ENCODE results near the gene VIL1. TPM values are rescaled to one million over a fixed set of nuclear protein-coding genes. Genes with fewer than 3 reads are reported as not detected.
A peak's percentile ranks its signal among the peaks of the same experiment; 100 is the strongest.

The VIL1 gene
- total RNA-seq, 1 experiment from 2014 or later = 4.2 TPM

- no peak within 1 kb of the TSS for H4K8ac ChIP-seq (replicated peaks; ENCODE audit: insufficient read length, low read depth, low read length)
- TF ChIP-seq, protein P1, sequence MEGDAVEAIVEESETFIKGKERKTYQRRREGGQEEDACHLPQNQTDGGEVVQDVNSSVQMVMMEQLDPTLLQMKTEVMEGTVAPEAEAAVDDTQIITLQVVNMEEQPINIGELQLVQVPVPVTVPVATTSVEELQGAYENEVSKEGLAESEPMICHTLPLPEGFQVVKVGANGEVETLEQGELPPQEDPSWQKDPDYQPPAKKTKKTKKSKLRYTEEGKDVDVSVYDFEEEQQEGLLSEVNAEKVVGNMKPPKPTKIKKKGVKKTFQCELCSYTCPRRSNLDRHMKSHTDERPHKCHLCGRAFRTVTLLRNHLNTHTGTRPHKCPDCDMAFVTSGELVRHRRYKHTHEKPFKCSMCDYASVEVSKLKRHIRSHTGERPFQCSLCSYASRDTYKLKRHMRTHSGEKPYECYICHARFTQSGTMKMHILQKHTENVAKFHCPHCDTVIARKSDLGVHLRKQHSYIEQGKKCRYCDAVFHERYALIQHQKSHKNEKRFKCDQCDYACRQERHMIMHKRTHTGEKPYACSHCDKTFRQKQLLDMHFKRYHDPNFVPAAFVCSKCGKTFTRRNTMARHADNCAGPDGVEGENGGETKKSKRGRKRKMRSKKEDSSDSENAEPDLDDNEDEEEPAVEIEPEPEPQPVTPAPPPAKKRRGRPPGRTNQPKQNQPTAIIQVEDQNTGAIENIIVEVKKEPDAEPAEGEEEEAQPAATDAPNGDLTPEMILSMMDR (conservative IDR thresholded peaks at IDR 0.05) = no peak
- H3K4me1 ChIP-seq (ENCODE audit: insufficient read depth, low read length) = no peaks in the 10 kb centered on the region
- peak within 1 kb of the TSS in 1 of 3 experiments; percentile 8; a peak in 1 of 7 replicates for H3K27ac Mint-ChIP-seq
- no peaks in the 10 kb centered on the region for H3K23me2 ChIP-seq (ENCODE audit: insufficient read length, low read depth, low read length, poor library complexity, severe bottlenecking)
- no peaks in the 10 kb centered on the region for H3K79me2 ChIP-seq (ENCODE audit: insufficient read depth, low read length)
- no peak within 1 kb of the TSS for H2BK20ac ChIP-seq (ENCODE audit: low read depth, low read length, poor library complexity, severe bottlenecking)
- H4K5ac ChIP-seq (ENCODE audit: insufficient read length, low read depth, low read length) = no peak within 1 kb of the TSS
- H4K91ac ChIP-seq (ENCODE audit: insufficient read length, low read depth, low read length) = no peak within 1 kb of the TSS
- no peak within 1 kb of the TSS for H3K4me2 ChIP-seq (ENCODE audit: insufficient read depth, insufficient read length, low read length)
- H2BK120ac ChIP-seq (ENCODE audit: low read depth, low read length, poor library complexity, severe bottlenecking) = no peak within 1 kb of the TSS
- H3K56ac ChIP-seq (ENCODE audit: insufficient read length, low read depth, low read length) = no peak within 1 kb of the TSS
- WGBS (ENCODE audit: extremely low coverage, insufficient read length, low lambda C conversion rate) = no CpG with 5 or more reads among the region's 13 CpGs
- no peak within 1 kb of the TSS for H3K9ac ChIP-seq (ENCODE audit: extremely low read depth, insufficient read length, low read length)
- no peak within 1 kb of the TSS for H2BK5ac ChIP-seq (ENCODE audit: insufficient read length, low read length)
- no peak within 1 kb of the TSS for H3K27ac ChIP-seq (ENCODE audit: insufficient read length, low read depth, low read length)
- H3K27me3 Mint-ChIP-seq (ENCODE audit: low read depth) = peaks cover 43% of the 10 kb centered on the region
- no peak for DNase-seq
- H2BK15ac ChIP-seq (ENCODE audit: low read depth, low read length) = no peak within 1 kb of the TSS
- no peak within 1 kb of the TSS for H2AK5ac ChIP-seq (ENCODE audit: insufficient read length, low read length)
- no peak within 1 kb of the TSS for H3K14ac ChIP-seq (ENCODE audit: insufficient read depth, low read length)
- H3K9me3 Mint-ChIP-seq = no peaks in the 10 kb centered on the region
- H3K4ac ChIP-seq (ENCODE audit: low read depth, low read length) = no peak within 1 kb of the TSS
- no peaks in the 10 kb centered on the region for H3K36me3 Mint-ChIP-seq (ENCODE audit: insufficient read depth in 1 of 3, low read depth in 3 of 3)
- H3K18ac ChIP-seq (ENCODE audit: insufficient read length, low read depth, low read length) = no peak within 1 kb of the TSS
- no peak within 1 kb of the TSS for H3K23ac ChIP-seq (ENCODE audit: insufficient read length, low read depth, low read length)
- H2AFZ ChIP-seq (ENCODE audit: low read length) = no peak within 1 kb of the TSS
- H3K4me3 Mint-ChIP-seq = no peak within 1 kb of the TSS
- H3K9me3 ChIP-seq (ENCODE audit: control insufficient read depth, low read depth, low read length) = no peaks in the 10 kb centered on the region
- no peak within 1 kb of the TSS for H3T11ph ChIP-seq (ENCODE audit: low read length)
- H3K79me1 ChIP-seq (ENCODE audit: insufficient read depth, low read depth, low read length, poor library complexity, severe bottlenecking) = no peaks in the 10 kb centered on the region
- H4K20me1 ChIP-seq (ENCODE audit: control insufficient read depth, insufficient read depth, insufficient read length) = no peaks in the 10 kb centered on the region
- peaks cover 0 to 7% of the 10 kb centered on the region in 2 experiments; a peak in 1 of 4 replicates for H3K4me1 Mint-ChIP-seq
- peaks cover 2% of the 10 kb centered on the region; the same call in 1 of the 2 replicates for H3K27me3 ChIP-seq (ENCODE audit: insufficient read depth, low read length)
- H2BK12ac ChIP-seq (ENCODE audit: insufficient read length, low read depth, low read length) = no peak within 1 kb of the TSS
Observed at GRCh38 chr2:218381916-218382366, 37.0 kb upstream of the VIL1 start, which contains the start of gene SLC11A1. SLC11A1 (plus strand) TSS chr2:218382273; CDS start chr2:218382369, 96 bp downstream.

All from H9 (cell line).